Measurements from ENCODE around the gene DNAH7. TPM values are rescaled to one million over a fixed set of nuclear protein-coding genes. Genes with fewer than 3 reads are reported as not detected.
A peak's percentile ranks its signal among the peaks of the same experiment; 100 is the strongest.

The DNAH7 gene
- total RNA-seq, 1 experiment from 2014 or later = 0.09 TPM

GRCh38 chr2:196076778-196077568 is 8.3 kb upstream of the DNAH7 start:
- Mint-ChIP-seq H3K4me1 (peaks cover 4 to 9% of the 10 kb centered on the region in 2 experiments), H3K36me3 (ENCODE audit: insufficient read depth in 1 of 3, low read depth in 3 of 3) (peaks cover 0 to 1% (median under 1%) of the 10 kb centered on the region in 3 experiments; a peak in 3 of 7 replicates), H3K27ac (peak overlapping the region in 1 of 3 experiments; percentile 55; a peak in 1 of 7 replicates), H3K27me3 (ENCODE audit: low read depth) (no peaks in the 10 kb centered on the region), H3K4me3 (no peak overlapping the region), H3K9me3 (peaks cover 0 to 2% of the 10 kb centered on the region in 2 experiments; a peak in 1 of 5 replicates)
- no CpG with 5 or more reads among the region's 5 CpGs for WGBS (ENCODE audit: extremely low coverage, insufficient read length, low lambda C conversion rate)
- H2BK5ac ChIP-seq (ENCODE audit: insufficient read length, low read length) = no peak overlapping the region
- no peak overlapping the region for H2BK12ac ChIP-seq (ENCODE audit: insufficient read length, low read depth, low read length)
- H4K5ac ChIP-seq (ENCODE audit: insufficient read length, low read depth, low read length) = no peak overlapping the region
- H3K4ac ChIP-seq (ENCODE audit: low read depth, low read length) = no peak overlapping the region
- H2AK5ac ChIP-seq (ENCODE audit: insufficient read length, low read length) = no peak overlapping the region
- H3K27me3 ChIP-seq (ENCODE audit: insufficient read depth, low read length) = no peaks in the 10 kb centered on the region
- H3K23me2 ChIP-seq (ENCODE audit: insufficient read length, low read depth, low read length, poor library complexity, severe bottlenecking) = no peaks in the 10 kb centered on the region
- no peaks in the 10 kb centered on the region; the same call in 1 of the 2 replicates for H3K4me1 ChIP-seq (ENCODE audit: insufficient read depth, low read length)
- DNase-seq = no peak
- no peak overlapping the region for H2AFZ ChIP-seq (ENCODE audit: low read length)
- no peak for TF ChIP-seq CTCF (conservative IDR thresholded peaks at IDR 0.05)
- no peaks in the 10 kb centered on the region for H3K79me1 ChIP-seq (ENCODE audit: insufficient read depth, low read depth, low read length, poor library complexity, severe bottlenecking)
- no peak overlapping the region for H4K91ac ChIP-seq (ENCODE audit: insufficient read length, low read depth, low read length)
- H3K14ac ChIP-seq (ENCODE audit: insufficient read depth, low read length) = no peak overlapping the region
- H3K79me2 ChIP-seq (ENCODE audit: insufficient read depth, low read length) = no peaks in the 10 kb centered on the region
- no peak overlapping the region for H3K56ac ChIP-seq (ENCODE audit: insufficient read length, low read depth, low read length)
- H4K8ac ChIP-seq (replicated peaks; ENCODE audit: insufficient read length, low read depth, low read length) = no peak overlapping the region
- H3T11ph ChIP-seq (ENCODE audit: low read length) = no peak overlapping the region
- no peak overlapping the region for H2BK20ac ChIP-seq (ENCODE audit: low read depth, low read length, poor library complexity, severe bottlenecking)
- peaks cover 3% of the 10 kb centered on the region for H4K20me1 ChIP-seq (ENCODE audit: control insufficient read depth, insufficient read depth, insufficient read length)
- H3K4me2 ChIP-seq (ENCODE audit: insufficient read depth, insufficient read length, low read length) = no peak overlapping the region
- H3K9me3 ChIP-seq (ENCODE audit: control insufficient read depth, low read depth, low read length) = no peaks in the 10 kb centered on the region
- H2BK15ac ChIP-seq (ENCODE audit: low read depth, low read length) = no peak overlapping the region
- no peak overlapping the region for H2BK120ac ChIP-seq (ENCODE audit: low read depth, low read length, poor library complexity, severe bottlenecking)
- no peak overlapping the region for H3K18ac ChIP-seq (ENCODE audit: insufficient read length, low read depth, low read length)
- no peak overlapping the region for H3K27ac ChIP-seq (ENCODE audit: insufficient read length, low read depth, low read length)
- H3K9ac ChIP-seq (ENCODE audit: extremely low read depth, insufficient read length, low read length) = no peak overlapping the region
- no peak overlapping the region for H3K23ac ChIP-seq (ENCODE audit: insufficient read length, low read depth, low read length)

Measured in H9 (cell line).